ENCODE data around the gene WNT11.

GRCh38 chr11:76166314-76166713 is 40.0 kb downstream of the WNT11 start:
- TF ChIP-seq, protein P1, sequence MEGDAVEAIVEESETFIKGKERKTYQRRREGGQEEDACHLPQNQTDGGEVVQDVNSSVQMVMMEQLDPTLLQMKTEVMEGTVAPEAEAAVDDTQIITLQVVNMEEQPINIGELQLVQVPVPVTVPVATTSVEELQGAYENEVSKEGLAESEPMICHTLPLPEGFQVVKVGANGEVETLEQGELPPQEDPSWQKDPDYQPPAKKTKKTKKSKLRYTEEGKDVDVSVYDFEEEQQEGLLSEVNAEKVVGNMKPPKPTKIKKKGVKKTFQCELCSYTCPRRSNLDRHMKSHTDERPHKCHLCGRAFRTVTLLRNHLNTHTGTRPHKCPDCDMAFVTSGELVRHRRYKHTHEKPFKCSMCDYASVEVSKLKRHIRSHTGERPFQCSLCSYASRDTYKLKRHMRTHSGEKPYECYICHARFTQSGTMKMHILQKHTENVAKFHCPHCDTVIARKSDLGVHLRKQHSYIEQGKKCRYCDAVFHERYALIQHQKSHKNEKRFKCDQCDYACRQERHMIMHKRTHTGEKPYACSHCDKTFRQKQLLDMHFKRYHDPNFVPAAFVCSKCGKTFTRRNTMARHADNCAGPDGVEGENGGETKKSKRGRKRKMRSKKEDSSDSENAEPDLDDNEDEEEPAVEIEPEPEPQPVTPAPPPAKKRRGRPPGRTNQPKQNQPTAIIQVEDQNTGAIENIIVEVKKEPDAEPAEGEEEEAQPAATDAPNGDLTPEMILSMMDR (IDR thresholded peaks at IDR 0.05) = no peak
- no peak for TF ChIP-seq POLR2A (IDR thresholded peaks at IDR 0.05)
- no peak for TF ChIP-seq POLR2AphosphoS5 (IDR thresholded peaks at IDR 0.05; ENCODE audit: insufficient read depth in 1 of 2, low read depth in 1 of 2)
